ENCODE data around the gene ANKRD26.

DNA sequence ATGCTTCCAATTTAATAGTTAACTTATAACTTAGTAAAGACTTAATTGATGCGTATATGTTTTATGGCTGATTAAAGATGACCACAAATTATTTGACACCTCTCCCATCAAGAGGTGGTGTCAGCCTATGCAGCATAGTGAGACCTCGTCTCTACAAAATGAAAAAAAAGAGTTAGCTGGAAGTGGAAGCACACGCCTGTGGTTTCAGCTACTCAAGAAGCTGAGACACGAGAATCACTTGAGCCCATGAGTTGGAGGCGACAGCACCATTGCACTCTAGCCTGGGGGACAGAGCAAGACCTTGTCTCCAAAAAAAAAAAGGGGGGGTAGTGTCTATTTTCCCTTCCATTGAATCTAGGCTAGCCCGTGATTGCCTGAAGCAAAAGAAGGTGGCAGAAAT is 140.5 kb downstream of the ANKRD26 start:
- no peak for TF ChIP-seq CREB1 (IDR thresholded peaks at IDR 0.05)
- no peak for TF ChIP-seq CREB1 (CRISPR knock-in tag; IDR thresholded peaks at IDR 0.05)
- no peak for TF ChIP-seq ZKSCAN5 (CRISPR knock-in tag; IDR thresholded peaks at IDR 0.05)
- TF ChIP-seq CBFB (CRISPR knock-in tag; IDR thresholded peaks at IDR 0.05), result no peak
